Mesendoderm (in vitro differentiated cells): ENCODE results near the gene TAF9B.
"Not testable (repeated sequence)": the region's sequence is repeated elsewhere in the genome, so short reads cannot be mapped to it uniquely, and the experiment has no call there.

ENCODE experiments used
- DNase-seq: peaks from one replicate; pipeline ENCODE4 v3.0.0; 2013
- H2AK5ac ChIP-seq: 2 replicates; pipeline ENCODE4 v1.6.1; 2013; ENCODE audit warnings: low read length, inconsistent platforms
- H2BK120ac ChIP-seq: 2 replicates; pipeline ENCODE4 v1.6.1; 2013; ENCODE audit warnings: low read depth, mild to moderate bottlenecking, low read length, moderate library complexity, mixed read lengths
- H2BK15ac ChIP-seq: replicated peaks from 2 replicates; pipeline ENCODE4 v1.6.1; 2013; ENCODE audit warnings: low read depth, mild to moderate bottlenecking, moderate library complexity
- H2BK5ac ChIP-seq: 2 replicates; pipeline ENCODE4 v1.6.1; 2013; ENCODE audit warnings: low read length, inconsistent platforms
- H3K18ac ChIP-seq: 2 replicates; pipeline ENCODE4 v1.6.1; 2013; ENCODE audit warnings: mild to moderate bottlenecking, low read length, mixed read lengths
- H3K23ac ChIP-seq: one replicate; pipeline ENCODE4 v1.6.1; 2013; ENCODE audit warnings: low read length
- H3K27ac ChIP-seq: 2 replicates; pipeline ENCODE4 v1.5.1; 2013; ENCODE audit warnings: low read depth, mild to moderate bottlenecking, inconsistent platforms, low read length, moderate library complexity
- H3K27me3 ChIP-seq: 2 replicates; pipeline ENCODE4 v1.6.1; 2013; ENCODE audit warnings: low read length, control low read depth, mild to moderate bottlenecking, inconsistent platforms; ENCODE audit not compliant: insufficient read depth, poor library complexity
- H3K36me3 ChIP-seq: 2 replicates; pipeline ENCODE4 v1.6.1; 2013; ENCODE audit warnings: low read length, inconsistent platforms; ENCODE audit not compliant: control insufficient read depth, insufficient read depth
- H3K4ac ChIP-seq: one replicate; pipeline ENCODE4 v1.6.1; 2013; ENCODE audit warnings: low read depth, mild to moderate bottlenecking, low read length, moderate library complexity
- H3K4me1 ChIP-seq: 2 replicates; pipeline ENCODE4 v1.6.1; 2013; ENCODE audit warnings: low read depth, low read length, inconsistent platforms; ENCODE audit not compliant: control insufficient read depth
- H3K4me2 ChIP-seq: 2 replicates; pipeline ENCODE4 v1.6.1; 2013; ENCODE audit warnings: low read length
- H3K4me3 ChIP-seq: 2 replicates; pipeline ENCODE4 v1.5.1; 2013; ENCODE audit warnings: mild to moderate bottlenecking, low read length
- H3K56ac ChIP-seq: one replicate; pipeline ENCODE4 v1.6.1; 2013; ENCODE audit warnings: low read length
- H3K79me1 ChIP-seq: 2 replicates; pipeline ENCODE4 v1.6.1; 2013; ENCODE audit warnings: low read length, inconsistent platforms
- H3K79me2 ChIP-seq: 2 replicates; pipeline ENCODE4 v1.6.1; 2013; ENCODE audit warnings: mild to moderate bottlenecking, low read length; ENCODE audit not compliant: control insufficient read depth, insufficient read depth
- H3K9ac ChIP-seq: 2 replicates; pipeline ENCODE4 v1.6.1; 2013; ENCODE audit warnings: low read length, inconsistent platforms
- H4K5ac ChIP-seq: one replicate; pipeline ENCODE4 v1.6.1; 2013; ENCODE audit warnings: low read length
- H4K8ac ChIP-seq: one replicate; pipeline ENCODE4 v1.6.1; 2013; ENCODE audit warnings: low read depth, mild to moderate bottlenecking, control low read depth, low read length, moderate library complexity
- WGBS: extraction: QIAGEN DNeasy Blood & Tissue Kit; methylation state at CpG from one replicate; pipeline ENCODE4 v1.1.7; 2013; ENCODE audit warnings: low lambda C conversion rate, missing lambda C conversion rate; ENCODE audit not compliant: insufficient coverage; ENCODE audit errors: extremely low coverage; 5-methylcytosine and 5-hydroxymethylcytosine counted together

Gene TAF9B

GRCh38 chrX:78081413-78081812 lies 58.0 kb downstream of the TAF9B start:
- not testable (repeated sequence) for H2AK5ac ChIP-seq, H2BK5ac ChIP-seq, DNase-seq, H3K4me1 ChIP-seq, H3K23ac ChIP-seq, H2BK120ac ChIP-seq, H3K4ac ChIP-seq, H4K5ac ChIP-seq, H4K8ac ChIP-seq, H3K9ac ChIP-seq, H3K27me3 ChIP-seq, H3K4me3 ChIP-seq, H3K27ac ChIP-seq, H3K36me3 ChIP-seq, H3K79me2 ChIP-seq, H3K18ac ChIP-seq, H3K4me2 ChIP-seq, H3K56ac ChIP-seq, H3K79me1 ChIP-seq, H2BK15ac ChIP-seq
- WGBS, result no CpG with 5 or more reads among the region's 6 CpGs
